Psoas muscle (tissue), 8 donors: Measurements from ENCODE around the gene HMGXB3. TPM values are rescaled to one million over a fixed set of nuclear protein-coding genes. Genes with fewer than 3 reads are reported as not detected.

Experiments
- ATAC-seq, 4 donors: fragments of 200-7000 bp; cut with Tn5 transposase; one replicate each; pipeline ENCODE4 v1.9.1; 2020; ENCODE audit warnings: moderate library complexity in 3 of 4, mild to moderate bottlenecking in 2 of 4
- DNase-seq, 2 donors: peaks; one replicate each; pipeline ENCODE4 v3.0.0-alpha.2; 2020
- H3K27ac ChIP-seq: fragments of 200-600 bp; one replicate; pipeline ENCODE4 v1.8.0; 2022
- H3K27me3 ChIP-seq, 3 donors: fragments of 200-600 bp in 1 of 3; one replicate each; pipeline versions ENCODE4 v1.6.1 to v1.8.0; 2013 to 2022; ENCODE audit warnings: low read length in 2 of 3, mild to moderate bottlenecking in 2 of 3, moderate library complexity in 1 of 3; ENCODE audit not compliant: insufficient read depth in 3 of 3
- H3K36me3 ChIP-seq, 2 donors: fragments of 200-600 bp in 1 of 2; one replicate each; pipeline versions ENCODE4 v1.6.1 to v1.8.0; 2013 to 2022; ENCODE audit warnings: low read depth in 1 of 2, mild to moderate bottlenecking in 1 of 2, moderate library complexity in 1 of 2; ENCODE audit not compliant: insufficient read depth in 1 of 2
- H3K4me1 ChIP-seq: fragments of 200-600 bp; one replicate; pipeline ENCODE4 v1.8.0; 2022
- H3K4me3 ChIP-seq: fragments of 200-600 bp; one replicate; pipeline ENCODE4 v1.8.0; 2022; ENCODE audit warnings: mild to moderate bottlenecking
- H3K9me3 ChIP-seq: fragments of 200-600 bp; one replicate; pipeline ENCODE4 v1.8.0; 2022
- WGBS, 3 donors: extraction: QIAGEN DNeasy Blood & Tissue Kit; methylation state at CpG; one replicate each; pipeline versions ENCODE4 v1.1.6 to v1.1.7; 2013; 5-methylcytosine and 5-hydroxymethylcytosine counted together
- intact Hi-C, 2 donors: fragments of 100-400 bp; cut with DNase I; formaldehyde crosslinking; loops; one replicate each; pipeline versions ENCODE4 v1.11.0 to v1.14.2; 2022
- polyA plus RNA-seq, 3 donors: library from polyadenylated mRNA; stranded (reverse); fragments of 200-250 nt; gene quantifications; one replicate each; pipeline ENCODE4 v1.2.3, GENCODE V29; 2013
- total RNA-seq, 4 donors: library from RNA; stranded (reverse); fragmentation: NEBNext Ultra II Directional in 2 of 4; extraction: Animal tissue kit (Norgen Biotek cat#: 25700) in 2 of 4; gene quantifications; one replicate each; pipeline versions ENCODE4 v1.2.1 to v1.2.4, GENCODE V29; 2021 to 2023
- TF ChIP-seq, protein P1 (sequence below): fragments of 200-600 bp; IDR thresholded peaks from one replicate; pipeline ENCODE4 v1.8.0; 2022; ENCODE audit warnings: antibody characterized with exemption
- donor health status: healthy with polysubstance abuse.
- donor health status: DM: no; HTN: no; CAD: no; lungs with moderate emphysema.
- donor health status: Bipolar disorder and iron deficiency.
- donor health status: healthy.
- donor health status: DM: yes; HTN: yes; CAD: no.
- donor health status: DM: no; HTN: no; CAD: no.
- donor health status: DM: no; HTN: no; CAD: no.
- donor health status: DM: yes; HTN: yes; CAD: no.

The HMGXB3 gene
- total and polyA plus RNA-seq, 7 donors, result 8.6 to 23.2 (median 15.4) TPM

DNA sequence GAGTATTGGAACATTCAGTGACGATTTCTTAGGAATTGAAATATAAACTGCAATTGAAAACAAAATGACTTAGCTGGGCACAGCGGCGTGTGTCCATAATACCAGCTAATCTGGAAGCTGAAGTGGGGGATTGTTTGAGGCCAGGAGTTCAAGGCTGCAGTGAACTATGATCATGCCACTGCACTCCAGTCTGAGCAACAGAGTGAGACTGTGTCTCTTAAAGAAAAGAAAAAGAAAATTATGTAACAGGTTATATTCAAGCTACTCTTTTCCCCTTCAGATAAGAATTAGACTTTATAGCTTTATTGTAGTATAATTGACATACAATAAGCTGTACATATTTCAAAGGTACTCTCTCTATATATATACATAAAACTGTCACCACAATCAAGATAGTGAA is 33.6 kb upstream of the HMGXB3 start:
- Histone ChIP-seq H3K9me3 (no peaks in the 10 kb centered on the region), H3K4me3 (no peak overlapping the region), H3K4me1 (no peaks in the 10 kb centered on the region), H3K27ac (no peak overlapping the region), H3K27me3 (no peaks in the 10 kb centered on the region), H3K36me3 (no peaks in the 10 kb centered on the region)
- WGBS, 3 donors, result 93 to 96% (median 95%) methylated on average over 3 of the region's 3 CpGs
- ATAC-seq, result no peak
- intact Hi-C loops, result no loop called here
- TF ChIP-seq, protein P1, sequence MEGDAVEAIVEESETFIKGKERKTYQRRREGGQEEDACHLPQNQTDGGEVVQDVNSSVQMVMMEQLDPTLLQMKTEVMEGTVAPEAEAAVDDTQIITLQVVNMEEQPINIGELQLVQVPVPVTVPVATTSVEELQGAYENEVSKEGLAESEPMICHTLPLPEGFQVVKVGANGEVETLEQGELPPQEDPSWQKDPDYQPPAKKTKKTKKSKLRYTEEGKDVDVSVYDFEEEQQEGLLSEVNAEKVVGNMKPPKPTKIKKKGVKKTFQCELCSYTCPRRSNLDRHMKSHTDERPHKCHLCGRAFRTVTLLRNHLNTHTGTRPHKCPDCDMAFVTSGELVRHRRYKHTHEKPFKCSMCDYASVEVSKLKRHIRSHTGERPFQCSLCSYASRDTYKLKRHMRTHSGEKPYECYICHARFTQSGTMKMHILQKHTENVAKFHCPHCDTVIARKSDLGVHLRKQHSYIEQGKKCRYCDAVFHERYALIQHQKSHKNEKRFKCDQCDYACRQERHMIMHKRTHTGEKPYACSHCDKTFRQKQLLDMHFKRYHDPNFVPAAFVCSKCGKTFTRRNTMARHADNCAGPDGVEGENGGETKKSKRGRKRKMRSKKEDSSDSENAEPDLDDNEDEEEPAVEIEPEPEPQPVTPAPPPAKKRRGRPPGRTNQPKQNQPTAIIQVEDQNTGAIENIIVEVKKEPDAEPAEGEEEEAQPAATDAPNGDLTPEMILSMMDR, result no peak
- no peak for DNase-seq

DNA sequence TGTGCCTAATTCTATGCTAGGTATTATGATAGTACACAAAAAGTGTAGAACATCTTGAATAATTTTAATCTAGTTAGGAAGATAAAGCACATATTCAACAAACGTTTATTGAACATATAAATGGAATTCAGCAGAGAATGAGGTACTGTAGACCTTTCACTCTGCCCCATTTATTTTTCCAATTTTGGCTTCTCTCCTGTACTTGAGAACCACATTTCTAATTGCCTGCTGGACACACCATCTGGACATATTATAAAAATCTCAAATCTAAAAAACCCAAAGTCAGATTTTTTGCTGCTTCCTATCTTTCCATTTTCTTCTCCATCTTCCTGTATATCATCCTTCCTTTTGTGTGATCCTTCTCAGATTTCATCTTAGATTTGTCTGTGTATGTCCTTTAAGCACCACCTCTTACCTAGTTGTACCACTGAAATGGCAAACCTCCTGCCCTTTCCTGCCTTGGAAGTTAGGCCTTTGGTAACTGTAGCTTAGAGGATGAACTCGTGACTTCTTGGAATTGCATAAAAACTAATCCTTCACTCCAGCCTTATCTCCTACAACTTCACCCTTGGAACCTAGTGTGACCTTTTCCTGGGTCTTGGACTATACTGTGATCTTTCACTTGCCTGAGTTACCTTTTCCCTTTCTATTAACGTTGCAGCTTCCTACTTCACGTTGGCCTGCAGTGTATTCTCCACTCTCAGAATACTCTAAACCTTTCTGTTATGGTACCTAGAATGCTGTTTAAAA is 31.2 kb upstream of the HMGXB3 start:
- no peaks in the 10 kb centered on the region for H3K9me3 ChIP-seq
- no peak overlapping the region for H3K27ac ChIP-seq
- no peak for DNase-seq
- TF ChIP-seq, protein P1, result no peak
- no peak for ATAC-seq
- H3K4me1 ChIP-seq, result no peaks in the 10 kb centered on the region
- intact Hi-C loops, result no loop called here
- H3K36me3 ChIP-seq, result no peaks in the 10 kb centered on the region
- 80 to 94% (median 88%) methylated on average over 4 of the region's 4 CpGs for WGBS, 3 donors
- H3K4me3 ChIP-seq, result no peak overlapping the region
- H3K27me3 ChIP-seq, result no peaks in the 10 kb centered on the region

DNA sequence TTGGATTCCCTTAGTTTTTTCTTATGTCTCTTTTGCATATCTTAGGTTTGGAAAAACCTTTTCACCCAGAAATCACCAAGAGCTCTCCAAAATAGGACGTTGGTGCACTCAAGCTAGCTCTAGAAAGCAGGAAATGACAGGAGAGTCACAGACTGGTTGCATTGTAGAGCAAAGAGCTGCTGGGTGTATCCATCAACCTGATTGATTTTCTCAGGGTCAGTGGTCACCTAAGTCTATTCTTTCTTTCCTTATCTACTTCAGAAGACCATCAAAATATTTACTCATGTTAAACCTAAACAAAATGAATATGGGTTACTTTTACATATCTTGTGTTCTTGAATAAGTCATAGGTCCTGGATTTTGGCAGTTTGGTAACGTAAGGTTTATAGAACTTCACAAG is 25.1 kb upstream of the HMGXB3 start:
- intact Hi-C loops, result no loop called here
- Histone ChIP-seq H3K9me3 (no peaks in the 10 kb centered on the region), H3K4me1 (no peaks in the 10 kb centered on the region)

DNA sequence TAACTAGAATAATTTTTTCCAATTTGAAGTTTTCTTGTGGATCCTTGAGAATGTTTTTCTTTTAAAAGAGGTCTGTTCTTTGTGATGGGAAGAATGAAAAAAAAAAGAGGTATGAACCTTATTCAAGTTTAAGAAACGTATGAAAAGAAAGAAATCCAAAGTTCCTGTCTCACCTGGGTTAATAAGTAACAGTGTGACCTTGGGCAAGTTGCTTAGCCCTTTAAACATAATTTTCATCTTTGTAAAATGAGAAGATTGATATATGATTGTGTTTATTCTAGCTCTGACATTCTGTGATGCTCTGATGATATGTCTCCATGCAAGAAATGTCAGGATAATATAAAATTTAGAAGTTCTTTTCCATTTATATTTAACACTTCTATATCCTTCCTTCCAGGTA is 20.6 kb upstream of the HMGXB3 start:
- Histone ChIP-seq H3K27ac (no peak overlapping the region), H3K36me3 (peaks cover 10 to 39% of the 10 kb centered on the region in 2 donors), H3K27me3 (no peaks in the 10 kb centered on the region), H3K9me3 (no peaks in the 10 kb centered on the region), H3K4me1 (no peaks in the 10 kb centered on the region), H3K4me3 (no peak overlapping the region)
- WGBS, 3 donors, result 88 to 100% (median 92%) methylated on average over 1 of the region's 1 CpG
- ATAC-seq (no peak), DNase-seq (no peak)
- TF ChIP-seq, protein P1, result no peak
- intact Hi-C loops, result no loop called here

More for the DNA sequence above, 25.1 kb upstream of the HMGXB3 start:
- ATAC-seq, result no peak
- DNase-seq, result no peak
- Histone ChIP-seq H3K36me3 (peaks cover 2 to 18% of the 10 kb centered on the region in 2 donors), H3K27ac (no peak overlapping the region), H3K4me3 (no peak overlapping the region), H3K27me3 (no peaks in the 10 kb centered on the region)
- WGBS, 3 donors, result 64 to 68% (median 65%) methylated on average over 2 of the region's 2 CpGs
- TF ChIP-seq, protein P1, result no peak

DNA sequence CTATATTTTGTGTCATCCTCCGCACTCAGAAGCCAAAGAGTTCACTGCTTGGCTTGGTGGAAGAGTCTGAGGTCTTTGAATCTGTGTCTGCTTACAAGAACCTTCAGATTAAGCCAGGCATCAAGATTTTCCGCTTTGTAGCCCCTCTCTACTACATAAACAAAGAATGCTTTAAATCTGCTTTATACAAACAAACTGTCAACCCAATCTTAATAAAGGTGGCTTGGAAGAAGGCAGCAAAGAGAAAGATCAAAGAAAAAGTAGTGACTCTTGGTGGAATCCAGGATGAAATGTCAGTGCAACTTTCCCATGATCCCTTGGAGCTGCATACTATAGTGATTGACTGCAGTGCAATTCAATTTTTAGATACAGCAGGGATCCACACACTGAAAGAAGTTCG is 19.3 kb upstream of the HMGXB3 start:
- Histone ChIP-seq H3K36me3 (peaks cover 10 to 39% of the 10 kb centered on the region in 2 donors), H3K27me3 (no peaks in the 10 kb centered on the region), H3K4me1 (no peaks in the 10 kb centered on the region), H3K4me3 (no peak overlapping the region), H3K9me3 (no peaks in the 10 kb centered on the region), H3K27ac (no peak overlapping the region)
- WGBS, 3 donors, result 90 to 94% (median 92%) methylated on average over 3 of the region's 3 CpGs
- DNase-seq (no peak), ATAC-seq (no peak)
- TF ChIP-seq, protein P1, result no peak
- intact Hi-C loops, result no loop called here
